Naive thymus-derived CD8-positive, alpha-beta T cell (primary cell): ENCODE measurements around the gene ZCCHC10. TPM values are rescaled to one million over a fixed set of nuclear protein-coding genes. Genes with fewer than 3 reads are reported as not detected.

ENCODE experiments used
- ATAC-seq, 2 donors: fragments of 150-1000 bp; cut with Tn5 transposase in 1 of 2; sonication (Bioruptor Pico), chemical (Tn5 transposase) in 1 of 2; 1 replicate in 1 of 2; 2 replicates in 1 of 2; pipeline ENCODE4 v1.10.0; 2021; ENCODE audit warnings: mild to moderate bottlenecking in 2 of 2, moderate library complexity in 2 of 2
- POLR2A ChIA-PET: fragments of 350-600 bp; sonication (Branson Sonifier 250); formaldehyde crosslinking; loops from one replicate; lab custom pipeline; 2021; ENCODE audit warnings: antibody characterized with exemption; lab: Charles Lee
- DNase-seq, 10 donors: peaks; one replicate each; pipeline versions ENCODE4 v3.0.0 to v3.0.0-alpha.2; 2020 to 2022
- H3K27ac Mint-ChIP-seq, 10 donors: one replicate each; pipeline ENCODE4 v1.8.0; 2020 to 2022; ENCODE audit warnings: mild to moderate bottlenecking in 10 of 10, mixed read lengths in 10 of 10, moderate library complexity in 4 of 10, inconsistent platforms in 1 of 10
- H3K27me3 Mint-ChIP-seq, 5 donors: one replicate each; pipeline ENCODE4 v1.8.0; 2021 to 2022; ENCODE audit warnings: mixed read lengths in 5 of 5
- H3K36me3 Mint-ChIP-seq, 3 donors: one replicate each; pipeline ENCODE4 v1.8.0; 2020 to 2022; ENCODE audit warnings: mixed read lengths in 3 of 3, mild to moderate bottlenecking in 2 of 3, inconsistent platforms in 1 of 3
- H3K4me1 Mint-ChIP-seq, 4 donors: one replicate each; pipeline ENCODE4 v1.8.0; 2021 to 2022; ENCODE audit warnings: mixed read lengths in 4 of 4
- H3K4me3 Mint-ChIP-seq, 10 donors: one replicate each; pipeline ENCODE4 v1.8.0; 2020 to 2022; ENCODE audit warnings: mild to moderate bottlenecking in 10 of 10, mixed read lengths in 10 of 10, moderate library complexity in 6 of 10, inconsistent platforms in 1 of 10
- H3K9me3 Mint-ChIP-seq, 9 donors: one replicate each; pipeline ENCODE4 v1.8.0; 2020 to 2022; ENCODE audit warnings: mixed read lengths in 9 of 9, mild to moderate bottlenecking in 3 of 9, inconsistent platforms in 1 of 9, moderate library complexity in 1 of 9
- polyA plus RNA-seq, 3 donors: library from polyadenylated mRNA; unstranded; fragments of 300-500 nt; fragmentation: Illumina TruSeq; gene quantifications; one replicate each; pipeline ENCODE4 v1.2.3, GENCODE V29; 2021
- total RNA-seq, 8 experiments: library from RNA in 2 of 8; stranded (reverse) in 2 of 8; gene quantifications; one replicate each; pipeline ENCODE4 v1.2.3 and lab custom pipeline; 2021 to 2026

The ZCCHC10 gene
- total RNA-seq = 10 to 100 TPM; 17.8 to 22.4 TPM
- polyA plus RNA-seq = 10 to 100 TPM; 28.7 to 36.9 (median 33.8) TPM
- total RNA-seq (lab: John Stamatoyannopoulos, UW) = 10.3 to 27.0 (median 20.3) reads per million in 6 experiments

GRCh38 chr5:133025804-133026663 lies at the start of gene ZCCHC10:
TSS of gene ZCCHC10 (minus strand) at chr5:133026549. CDS start at chr5:133026537, 12 bp downstream.
- H3K9me3 Mint-ChIP-seq = no peaks in the 10 kb centered on the region
- DNase-seq = peak; percentile 84 to 95 (median 88)
- peaks cover 8 to 40% (median 23%) of the 10 kb centered on the region in 4 donors for H3K4me1 Mint-ChIP-seq
- peaks cover 0 to 22% (median 2%) of the 10 kb centered on the region in 3 donors for H3K36me3 Mint-ChIP-seq
- H3K4me3 Mint-ChIP-seq = peak within 1 kb of the TSS; percentile 92 to 98 (median 95)
- peak within 1 kb of the TSS; percentile 86 to 98 (median 96) for H3K27ac Mint-ChIP-seq
- POLR2A ChIA-PET = interaction anchor here (0.7 to 2.6 kb wide), 4 partner anchors 26 to 1452 kb away, joined by 5 to 12 read pairs (median 9); partner anchors contain the start of genes AFF4 and HSPA4
- ATAC-seq = peak; percentile 99 to 100
- no peaks in the 10 kb centered on the region for H3K27me3 Mint-ChIP-seq

GRCh38 chr5:133075572-133076536 lies 49.5 kb upstream of the ZCCHC10 start:
- DNase-seq = no peak
- peaks cover 0 to 91% (median 25%) of the 10 kb centered on the region in 3 donors for H3K36me3 Mint-ChIP-seq
- no peak for ATAC-seq
- H3K9me3 Mint-ChIP-seq = no peaks in the 10 kb centered on the region
- POLR2A ChIA-PET = no interaction called here
- peaks cover 14 to 27% (median 21%) of the 10 kb centered on the region in 4 donors for H3K4me1 Mint-ChIP-seq
- peak overlapping the region in 2 of 10 donors; percentile 4 to 35 for H3K27ac Mint-ChIP-seq
- no peak overlapping the region for H3K4me3 Mint-ChIP-seq
- no peaks in the 10 kb centered on the region for H3K27me3 Mint-ChIP-seq

- POLR2A ChIA-PET = interaction anchor here (0.6 to 0.7 kb wide), 2 partner anchors 173 to 1508 kb away, joined by 3 to 5 read pairs; no protein-coding TSS in a partner anchor
- H3K4me3 Mint-ChIP-seq = no peak overlapping the region
These were observed 45.7 kb upstream of the ZCCHC10 start for GRCh38 chr5:133072021-133072420.

GRCh38 chr5:133066045-133066444 lies 39.7 kb upstream of the ZCCHC10 start:
- Mint-ChIP-seq H3K4me1 (peaks cover 26 to 45% (median 38%) of the 10 kb centered on the region in 4 donors), H3K36me3 (peaks cover 5 to 69% (median 9%) of the 10 kb centered on the region in 3 donors), H3K27ac (peak overlapping the region in 3 of 10 donors; percentile 13 to 71 (median 41)), H3K9me3 (no peaks in the 10 kb centered on the region), H3K27me3 (no peaks in the 10 kb centered on the region), H3K4me3 (no peak overlapping the region)
- POLR2A ChIA-PET = no interaction called here
- ATAC-seq (no peak), DNase-seq (no peak)

More at GRCh38 chr5:133072021-133072420, 45.7 kb upstream of the ZCCHC10 start:
- peaks cover 5 to 95% (median 27%) of the 10 kb centered on the region in 3 donors for H3K36me3 Mint-ChIP-seq
- ATAC-seq = no peak
- no peaks in the 10 kb centered on the region for H3K9me3 Mint-ChIP-seq
- H3K4me1 Mint-ChIP-seq = peaks cover 3 to 20% (median 17%) of the 10 kb centered on the region in 4 donors
- no peaks in the 10 kb centered on the region for H3K27me3 Mint-ChIP-seq
- no peak for DNase-seq
- peak overlapping the region in 2 of 10 donors; percentile 35 to 53 for H3K27ac Mint-ChIP-seq

GRCh38 chr5:133065471-133065870 lies 39.1 kb upstream of the ZCCHC10 start:
- ATAC-seq (no peak), DNase-seq (no peak)
- Mint-ChIP-seq H3K27ac (peak overlapping the region in 3 of 10 donors; percentile 17 to 71 (median 33)), H3K36me3 (peaks cover 5 to 64% (median 6%) of the 10 kb centered on the region in 3 donors), H3K4me3 (no peak overlapping the region), H3K9me3 (no peaks in the 10 kb centered on the region), H3K4me1 (peaks cover 25 to 45% (median 41%) of the 10 kb centered on the region in 4 donors), H3K27me3 (no peaks in the 10 kb centered on the region)
- POLR2A ChIA-PET = no interaction called here

GRCh38 chr5:133063965-133064364 lies 37.6 kb upstream of the ZCCHC10 start:
- Mint-ChIP-seq H3K9me3 (no peaks in the 10 kb centered on the region), H3K27me3 (no peaks in the 10 kb centered on the region), H3K4me3 (no peak overlapping the region), H3K27ac (peak overlapping the region in 3 of 10 donors; percentile 63 to 79 (median 68)), H3K4me1 (peaks cover 30 to 53% (median 48%) of the 10 kb centered on the region in 4 donors), H3K36me3 (peaks cover 0 to 53% (median 2%) of the 10 kb centered on the region in 3 donors)
- POLR2A ChIA-PET = no interaction called here
- DNase-seq (no peak), ATAC-seq (no peak)

GRCh38 chr5:133062276-133062675 lies 35.9 kb upstream of the ZCCHC10 start:
- no peak for DNase-seq
- POLR2A ChIA-PET = interaction anchor here (0.6 to 2.4 kb wide), 2 partner anchors 11 to 1772 kb away, joined by 3 to 6 read pairs; partner anchors contain the start of gene HSPA4
- H3K36me3 Mint-ChIP-seq = peaks cover 0 to 36% (median 0%) of the 10 kb centered on the region in 3 donors
- ATAC-seq = no peak
- peak overlapping the region in 6 of 10 donors; percentile 1 to 70 (median 44) for H3K27ac Mint-ChIP-seq
- no peaks in the 10 kb centered on the region for H3K9me3 Mint-ChIP-seq
- H3K27me3 Mint-ChIP-seq = no peaks in the 10 kb centered on the region
- peaks cover 28 to 64% (median 53%) of the 10 kb centered on the region in 4 donors for H3K4me1 Mint-ChIP-seq
- peak overlapping the region in 6 of 10 donors; percentile 8 to 65 (median 24) for H3K4me3 Mint-ChIP-seq

- peak overlapping the region in 8 of 10 donors; percentile 1 to 73 (median 29) for H3K27ac Mint-ChIP-seq
- no peaks in the 10 kb centered on the region for H3K27me3 Mint-ChIP-seq
- peak overlapping the region in 1 of 10 donors; percentile 54 for H3K4me3 Mint-ChIP-seq
- POLR2A ChIA-PET = interaction anchor here (0.7 kb wide), 1 partner anchor 196 kb away, joined by 3 read pairs; no protein-coding TSS in a partner anchor
- peaks cover 0 to 14% (median 0%) of the 10 kb centered on the region in 3 donors for H3K36me3 Mint-ChIP-seq
- DNase-seq = no peak
- no peak for ATAC-seq
- H3K9me3 Mint-ChIP-seq = no peaks in the 10 kb centered on the region
- H3K4me1 Mint-ChIP-seq = peaks cover 32 to 80% (median 68%) of the 10 kb centered on the region in 4 donors
These were observed 33.3 kb upstream of the ZCCHC10 start for GRCh38 chr5:133059621-133060020.

GRCh38 chr5:133056891-133057290 lies 30.5 kb upstream of the ZCCHC10 start:
- DNase-seq = no peak
- Mint-ChIP-seq H3K27ac (peak overlapping the region in 1 of 10 donors; percentile 52), H3K27me3 (no peaks in the 10 kb centered on the region), H3K4me3 (peak overlapping the region in 2 of 10 donors; percentile 12 to 34), H3K9me3 (no peaks in the 10 kb centered on the region), H3K4me1 (peaks cover 32 to 80% (median 64%) of the 10 kb centered on the region in 4 donors), H3K36me3 (peaks cover 0 to 10% (median 2%) of the 10 kb centered on the region in 3 donors)
- POLR2A ChIA-PET = no interaction called here
- ATAC-seq = no peak

- Mint-ChIP-seq H3K4me3 (peak overlapping the region; percentile 3 to 96 (median 44)), H3K27me3 (no peaks in the 10 kb centered on the region), H3K4me1 (peaks cover 32 to 79% (median 66%) of the 10 kb centered on the region in 4 donors), H3K27ac (peak overlapping the region in 9 of 10 donors; percentile 27 to 64 (median 55)), H3K36me3 (peaks cover 0 to 4% (median 4%) of the 10 kb centered on the region in 3 donors), H3K9me3 (no peaks in the 10 kb centered on the region)
- no peak for DNase-seq
- POLR2A ChIA-PET = interaction anchor here (0.6 to 0.9 kb wide), 2 partner anchors 28 to 186 kb away, joined by 3 to 4 read pairs; no protein-coding TSS in a partner anchor
- no peak for ATAC-seq
These were observed 28.5 kb upstream of the ZCCHC10 start for GRCh38 chr5:133054697-133055471.

- peak overlapping the region in 6 of 10 donors; percentile 99 to 100 (median 100) for H3K27ac Mint-ChIP-seq
These were observed 27.1 kb upstream of the ZCCHC10 start for GRCh38 chr5:133053448-133053847.

More at GRCh38 chr5:133053448-133053847, 27.1 kb upstream of the ZCCHC10 start:
- ATAC-seq (no peak), DNase-seq (no peak)
- Mint-ChIP-seq H3K36me3 (peaks cover 0 to 4% (median 4%) of the 10 kb centered on the region in 3 donors), H3K27me3 (no peaks in the 10 kb centered on the region), H3K9me3 (no peaks in the 10 kb centered on the region), H3K4me1 (peaks cover 30 to 75% (median 67%) of the 10 kb centered on the region in 4 donors), H3K4me3 (peak overlapping the region; percentile 95 to 99 (median 98))
- POLR2A ChIA-PET = interaction anchor here (5.1 kb wide), 1 partner anchor 90 kb away, joined by 69 read pairs; the partner anchor contains the start of gene AFF4
